Stimulated activated naive CD8-positive, alpha-beta T cell treated with anti-CD3 and anti-CD28 coated beads, Interleukin-15, Interleukin-2, amounts not matched to agents 100 ng/mL and 50 ng/mL, for 24 hours (primary cell): Measurements from ENCODE around the gene CFAP119.
"Not testable (repeated sequence)": the region's sequence is repeated elsewhere in the genome, so short reads cannot be mapped to it uniquely, and the experiment has no call there.

ENCODE experiments used
- H3K27ac Mint-ChIP-seq: one replicate; pipeline ENCODE4 v1.8.0; 2021; ENCODE audit warnings: mild to moderate bottlenecking, mixed read lengths
- H3K27me3 Mint-ChIP-seq: one replicate; pipeline ENCODE4 v1.8.0; 2021; ENCODE audit warnings: mixed read lengths
- H3K36me3 Mint-ChIP-seq: one replicate; pipeline ENCODE4 v1.8.0; 2021; ENCODE audit warnings: low read depth, mixed read lengths
- H3K4me1 Mint-ChIP-seq: one replicate; pipeline ENCODE4 v1.8.0; 2021; ENCODE audit warnings: low read depth, mixed read lengths
- H3K4me3 Mint-ChIP-seq: one replicate; pipeline ENCODE4 v1.8.0; 2021; ENCODE audit warnings: mild to moderate bottlenecking, mixed read lengths
- H3K9me3 Mint-ChIP-seq: one replicate; pipeline ENCODE4 v1.8.0; 2021; ENCODE audit warnings: mixed read lengths

Gene CFAP119

DNA sequence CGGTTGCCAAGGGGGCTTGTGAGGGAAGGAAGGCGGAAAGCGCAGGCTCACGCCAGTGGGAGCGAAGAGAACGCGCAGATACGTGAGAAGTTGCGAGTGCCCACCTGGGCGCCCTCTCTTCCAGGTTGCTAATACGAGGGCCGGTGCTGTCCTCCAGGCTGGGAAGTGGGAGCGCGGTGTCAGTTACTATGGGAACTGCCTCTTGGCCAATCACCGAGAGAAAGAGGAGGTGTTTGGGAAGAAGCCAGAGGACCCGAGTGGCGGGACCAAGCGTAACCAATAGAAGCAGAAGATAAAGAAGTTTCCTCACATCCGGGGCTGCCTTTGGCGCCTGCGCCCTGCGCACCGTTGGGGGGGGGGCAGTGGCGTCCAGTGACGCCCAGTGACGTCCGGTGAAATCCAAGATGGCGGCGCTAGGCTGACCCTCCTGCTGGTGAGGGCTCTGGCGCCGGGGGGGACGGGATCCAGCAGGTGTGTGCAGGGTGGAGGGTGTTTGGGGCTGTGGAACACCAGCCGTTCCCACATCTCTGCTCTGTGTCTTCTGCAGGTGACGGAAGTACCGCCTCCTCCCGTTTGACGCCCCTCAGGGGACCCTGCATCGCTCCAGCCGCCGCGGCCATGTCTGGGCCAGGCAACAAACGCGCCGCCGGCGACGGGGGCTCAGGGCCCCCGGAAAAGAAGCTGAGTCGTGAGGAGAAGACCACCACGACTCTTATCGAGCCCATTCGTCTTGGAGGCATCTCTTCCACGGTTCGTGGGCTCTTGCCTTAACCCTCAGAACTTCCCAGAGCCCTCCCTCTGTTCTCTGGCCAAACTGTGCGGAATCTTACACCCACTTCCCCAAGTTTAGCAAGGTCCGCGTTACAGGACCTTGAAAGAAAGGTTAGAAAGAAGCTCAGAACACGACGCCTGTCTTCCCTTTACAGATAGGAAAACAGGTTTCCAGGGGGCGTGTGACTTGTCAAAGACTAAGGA, at the start of gene CFAP119, which contains the start of gene RNF40:
Gene CFAP119, minus strand, starts transcription at position 135 of the 975 bp plus-strand sequence. CDS start 314 bp downstream, outside the sequence.
Gene RNF40, plus strand, starts transcription at position 395 of the 975 bp plus-strand sequence. Its CDS starts 224 bp downstream, at position 619.
- no peaks in the 10 kb centered on the region for H3K9me3 Mint-ChIP-seq
- peak within 1 kb of the TSS; percentile 90 for H3K27ac Mint-ChIP-seq

DNA sequence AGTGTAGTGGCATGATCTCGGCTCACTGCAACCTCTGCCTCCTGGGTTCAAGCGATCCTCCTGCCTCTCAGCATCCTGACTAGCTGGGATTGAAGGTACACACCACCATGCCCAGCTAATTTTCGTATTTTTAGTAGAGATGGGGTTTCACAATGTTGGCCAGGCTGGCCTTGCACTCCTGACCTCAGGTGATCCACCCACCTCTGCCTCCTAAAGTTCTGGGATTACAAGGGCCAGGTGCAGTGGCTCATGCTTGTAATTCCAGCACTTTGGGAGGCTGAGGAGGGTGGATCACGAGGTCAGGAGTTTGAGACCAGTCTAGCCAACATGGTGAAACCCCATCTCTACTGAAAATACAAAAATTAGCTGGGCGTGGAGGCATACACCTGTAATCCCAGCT, 47.8 kb upstream of the CFAP119 start:
- H3K27ac Mint-ChIP-seq, H3K4me3 Mint-ChIP-seq, H3K27me3 Mint-ChIP-seq, H3K9me3 Mint-ChIP-seq, H3K36me3 Mint-ChIP-seq: not testable (repeated sequence)
- H3K4me1 Mint-ChIP-seq, result peaks cover 32% of the 10 kb centered on the region

More for the DNA sequence above, at the start of gene CFAP119, which contains the start of gene RNF40:
- Mint-ChIP-seq H3K27me3 (no peaks in the 10 kb centered on the region), H3K36me3 (peaks cover 37% of the 10 kb centered on the region), H3K4me3 (peak within 1 kb of the TSS; percentile 94), H3K4me1 (peaks cover 34% of the 10 kb centered on the region)

DNA sequence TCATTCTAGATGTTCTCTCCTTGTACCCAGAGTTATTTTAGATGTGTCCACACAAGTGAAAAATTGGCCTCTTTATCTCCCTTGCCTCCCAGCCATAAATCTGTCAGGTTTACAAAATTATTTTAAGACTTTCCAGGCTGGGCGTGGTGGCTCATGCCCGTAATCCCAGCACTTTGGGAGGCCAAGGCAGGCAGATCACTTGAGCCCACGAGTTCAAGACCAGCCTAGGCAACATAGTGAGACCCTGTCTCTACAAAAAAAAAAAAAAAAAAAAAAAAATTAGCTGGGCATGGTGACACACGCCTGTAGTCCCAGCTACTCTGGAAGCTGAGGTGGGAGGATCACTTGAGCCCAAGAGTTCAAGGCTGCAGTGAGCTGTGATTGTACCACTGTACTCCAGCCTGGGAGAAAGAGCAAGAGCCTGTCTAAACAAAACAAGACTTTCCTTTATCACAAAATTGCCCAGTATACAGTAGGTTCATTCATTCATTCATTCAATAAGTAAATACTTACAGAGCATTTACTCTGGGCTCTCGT, 47.1 kb upstream of the CFAP119 start:
- not testable (repeated sequence) for H3K27ac Mint-ChIP-seq, H3K36me3 Mint-ChIP-seq, H3K4me3 Mint-ChIP-seq, H3K9me3 Mint-ChIP-seq, H3K27me3 Mint-ChIP-seq
- peaks cover 27% of the 10 kb centered on the region for H3K4me1 Mint-ChIP-seq

DNA sequence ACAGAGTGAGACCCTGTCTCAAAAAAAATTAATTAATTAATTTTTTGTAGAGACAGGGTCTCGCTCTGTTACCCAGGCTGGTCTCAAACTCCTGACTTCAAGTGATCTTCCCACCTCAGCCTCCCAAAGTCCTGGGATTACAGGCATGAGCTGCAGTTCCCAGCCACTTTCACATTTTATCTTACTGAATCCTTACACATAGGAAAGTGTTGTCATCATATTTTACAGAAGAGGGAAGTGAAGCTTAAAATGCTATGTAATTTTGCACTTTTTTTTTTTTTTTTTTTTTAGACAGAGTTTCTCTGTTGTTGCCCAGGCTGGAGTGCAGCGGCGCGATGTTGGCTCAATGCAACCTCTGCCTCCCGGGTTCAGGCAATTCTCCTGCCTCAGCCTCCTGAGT, 46.3 kb upstream of the CFAP119 start:
- H3K27ac Mint-ChIP-seq, result no peak overlapping the region
- peaks cover 6% of the 10 kb centered on the region for H3K27me3 Mint-ChIP-seq
- H3K9me3 Mint-ChIP-seq, result no peaks in the 10 kb centered on the region
- H3K4me1 Mint-ChIP-seq, result peaks cover 21% of the 10 kb centered on the region
- H3K4me3 Mint-ChIP-seq, result no peak overlapping the region
- no peaks in the 10 kb centered on the region for H3K36me3 Mint-ChIP-seq

DNA sequence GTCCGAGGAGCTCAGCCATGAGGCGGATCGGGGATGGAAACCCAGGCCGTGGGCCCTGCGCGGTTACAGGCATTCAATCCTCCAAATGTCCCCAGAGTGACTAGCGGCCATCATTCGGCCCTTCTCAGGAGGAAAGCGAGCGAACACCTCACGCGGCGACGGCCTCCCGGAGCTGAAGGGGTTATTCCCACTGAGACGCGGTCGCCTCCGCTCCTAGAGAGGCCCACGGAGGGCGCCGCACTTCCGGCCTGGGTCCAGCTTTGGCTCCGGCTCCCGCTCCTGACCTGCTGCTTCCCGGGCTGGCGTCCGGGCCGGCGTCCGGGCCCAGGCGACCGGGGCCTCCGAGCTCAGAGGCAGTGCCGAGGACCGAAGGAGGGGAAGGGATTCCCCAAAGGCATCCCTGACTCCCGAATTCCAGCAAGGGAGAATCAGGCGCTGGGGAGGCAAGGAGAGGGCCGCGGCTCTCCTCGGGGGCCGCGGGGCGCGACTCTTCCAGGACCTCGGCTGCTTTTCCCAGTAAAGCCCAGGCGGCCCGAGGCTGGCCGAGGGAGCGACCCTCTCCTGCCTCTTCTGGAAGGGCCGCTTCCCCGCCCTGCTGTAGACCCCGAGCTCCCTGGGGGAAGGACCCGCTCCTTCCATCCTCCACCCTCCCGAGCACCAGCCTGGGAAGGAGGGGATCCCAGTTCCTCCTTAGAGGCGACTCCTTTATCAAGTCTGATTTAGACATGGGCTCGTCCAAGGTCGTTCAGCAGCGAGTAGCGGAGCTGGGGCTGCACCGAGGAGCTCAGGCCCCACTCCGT, 43.7 kb upstream of the CFAP119 start:
- peak overlapping the region; percentile 75 for H3K4me3 Mint-ChIP-seq
- H3K9me3 Mint-ChIP-seq, result no peaks in the 10 kb centered on the region
- no peaks in the 10 kb centered on the region for H3K36me3 Mint-ChIP-seq
- H3K27me3 Mint-ChIP-seq, result peaks cover 6% of the 10 kb centered on the region
- H3K4me1 Mint-ChIP-seq, result peaks cover 21% of the 10 kb centered on the region
- H3K27ac Mint-ChIP-seq, result peak overlapping the region; percentile 88

DNA sequence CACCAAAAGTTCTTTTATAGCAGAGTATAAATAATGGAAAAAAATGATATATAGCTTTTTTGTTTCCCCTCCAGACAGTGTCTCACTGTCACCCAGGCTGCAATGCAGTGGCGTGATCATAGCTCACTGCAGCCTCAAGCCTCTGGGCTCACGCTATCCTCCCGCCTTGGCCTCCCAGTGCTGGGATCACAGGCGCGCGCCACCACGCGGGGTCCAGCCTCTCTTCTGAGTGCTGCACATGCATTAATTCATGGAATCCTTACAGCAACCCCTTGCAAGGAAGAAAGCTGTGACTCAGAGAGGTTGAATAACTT, 43.2 kb upstream of the CFAP119 start:
- Mint-ChIP-seq H3K27me3 (peaks cover 6% of the 10 kb centered on the region), H3K4me3 (peak overlapping the region; percentile 75), H3K4me1 (peaks cover 21% of the 10 kb centered on the region), H3K9me3 (no peaks in the 10 kb centered on the region), H3K27ac (peak overlapping the region; percentile 64), H3K36me3 (no peaks in the 10 kb centered on the region)

DNA sequence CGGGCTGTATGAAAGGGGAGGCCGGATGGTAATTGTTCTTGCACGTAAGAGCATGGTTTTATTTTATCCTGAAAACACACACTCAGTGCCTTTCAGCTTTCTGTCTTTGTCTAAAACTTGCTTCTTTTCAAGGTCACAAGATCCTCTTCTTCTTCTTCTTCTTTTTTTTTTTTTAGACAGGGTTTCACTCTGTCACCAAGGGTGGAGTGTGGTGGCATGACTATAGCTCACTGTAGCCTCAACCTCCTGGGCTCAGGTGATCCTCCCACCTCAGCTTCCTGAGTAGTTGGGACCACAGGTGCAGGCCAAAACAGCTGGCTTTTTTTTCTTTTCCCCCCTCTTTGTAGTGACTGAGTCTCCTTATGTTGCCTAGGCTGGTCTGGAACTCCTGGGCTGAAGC, 41.1 kb upstream of the CFAP119 start:
- no peak overlapping the region for H3K4me3 Mint-ChIP-seq
- H3K4me1 Mint-ChIP-seq, result peaks cover 21% of the 10 kb centered on the region
- H3K27ac Mint-ChIP-seq, result no peak overlapping the region
- no peaks in the 10 kb centered on the region for H3K9me3 Mint-ChIP-seq
- H3K27me3 Mint-ChIP-seq, result peaks cover 6% of the 10 kb centered on the region
- no peaks in the 10 kb centered on the region for H3K36me3 Mint-ChIP-seq

DNA sequence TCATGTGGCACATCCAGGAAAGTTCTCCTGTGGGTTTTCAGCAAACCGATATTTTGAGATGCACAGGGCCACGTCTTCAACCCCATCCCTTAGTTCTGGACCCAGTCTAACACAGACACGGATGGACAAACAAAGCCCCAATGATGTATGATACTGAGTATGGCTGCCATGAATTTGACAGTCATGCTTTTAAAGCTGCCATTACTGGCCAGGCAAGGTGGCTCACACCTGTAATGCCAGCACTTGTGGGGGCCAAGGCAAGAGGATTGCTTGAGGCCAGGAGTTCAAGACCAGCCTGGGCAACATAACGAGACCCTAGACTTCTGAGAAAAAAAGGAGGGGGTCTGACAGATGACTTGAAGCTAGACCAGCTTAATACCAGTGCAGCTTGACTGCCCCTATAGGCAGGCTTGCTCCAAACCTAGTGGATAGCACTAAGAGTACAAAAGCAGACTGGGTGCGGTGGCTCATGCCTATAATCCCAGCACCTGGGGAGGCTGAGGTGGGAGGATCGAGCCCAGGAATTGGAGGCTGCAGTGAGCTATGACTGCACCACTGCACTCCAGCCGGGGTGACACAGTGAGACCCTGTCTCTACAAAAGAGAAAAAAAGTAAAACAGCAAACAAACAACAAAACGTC, 35.9 kb upstream of the CFAP119 start:
- no peaks in the 10 kb centered on the region for H3K9me3 Mint-ChIP-seq

DNA sequence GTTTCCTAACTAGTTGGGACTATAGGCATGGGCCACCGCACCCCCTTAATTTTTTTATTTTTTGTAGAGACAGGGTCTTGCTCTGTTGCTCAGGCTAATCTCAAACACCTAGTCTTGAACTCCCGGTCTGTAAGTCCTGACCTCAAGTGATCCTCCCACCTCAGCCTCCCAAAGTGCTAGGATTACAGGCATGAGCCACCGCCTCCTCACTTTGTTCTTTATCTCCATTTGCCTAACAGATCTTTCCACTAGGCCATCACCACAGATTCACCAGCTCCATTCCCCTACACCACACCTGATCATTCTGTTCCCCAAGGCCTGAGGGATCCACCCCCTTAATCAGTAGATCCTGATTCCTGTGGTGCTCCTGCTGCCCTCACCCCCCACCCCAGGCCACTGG, 32.8 kb upstream of the CFAP119 start:
- H3K4me3 Mint-ChIP-seq, result no peak overlapping the region
- H3K27me3 Mint-ChIP-seq, result no peaks in the 10 kb centered on the region
- no peaks in the 10 kb centered on the region for H3K9me3 Mint-ChIP-seq
- H3K4me1 Mint-ChIP-seq, result no peaks in the 10 kb centered on the region
- H3K27ac Mint-ChIP-seq, result no peak overlapping the region
- no peaks in the 10 kb centered on the region for H3K36me3 Mint-ChIP-seq

More for the DNA sequence above, 35.9 kb upstream of the CFAP119 start:
- Mint-ChIP-seq H3K4me3 (no peak overlapping the region), H3K27ac (no peak overlapping the region), H3K27me3 (no peaks in the 10 kb centered on the region), H3K4me1 (no peaks in the 10 kb centered on the region), H3K36me3 (no peaks in the 10 kb centered on the region)

DNA sequence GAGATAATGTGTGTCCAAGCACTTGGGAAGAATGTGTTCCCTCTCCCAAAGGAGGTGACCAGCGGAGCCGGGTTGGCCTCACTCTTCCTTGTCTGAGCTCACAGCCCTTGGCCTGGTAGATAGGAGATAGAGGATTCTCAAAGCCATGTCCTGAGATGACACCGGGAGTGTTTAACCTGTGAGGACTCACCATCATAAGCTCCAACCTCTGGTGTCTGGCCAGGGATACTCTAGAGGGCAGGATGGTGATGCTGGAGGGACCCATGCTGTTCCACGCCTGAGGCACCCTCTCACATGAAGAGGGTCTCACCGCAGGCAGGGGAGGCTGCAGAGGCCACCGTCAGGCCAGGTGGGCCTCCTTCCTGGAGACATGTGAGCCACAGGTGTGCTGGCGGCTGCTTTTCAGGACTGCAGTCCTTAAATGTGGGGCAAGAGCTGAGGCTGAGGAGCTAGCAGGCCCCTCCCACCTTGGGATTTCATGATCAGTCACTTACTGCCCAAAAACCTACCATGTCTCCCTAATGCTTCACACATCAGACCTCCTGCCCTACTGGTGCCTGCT, 31.7 kb upstream of the CFAP119 start:
- H3K27me3 Mint-ChIP-seq, result no peaks in the 10 kb centered on the region
- H3K36me3 Mint-ChIP-seq, result no peaks in the 10 kb centered on the region
- H3K4me1 Mint-ChIP-seq, result no peaks in the 10 kb centered on the region
- H3K27ac Mint-ChIP-seq, result no peak overlapping the region
- no peak overlapping the region for H3K4me3 Mint-ChIP-seq
- no peaks in the 10 kb centered on the region for H3K9me3 Mint-ChIP-seq

DNA sequence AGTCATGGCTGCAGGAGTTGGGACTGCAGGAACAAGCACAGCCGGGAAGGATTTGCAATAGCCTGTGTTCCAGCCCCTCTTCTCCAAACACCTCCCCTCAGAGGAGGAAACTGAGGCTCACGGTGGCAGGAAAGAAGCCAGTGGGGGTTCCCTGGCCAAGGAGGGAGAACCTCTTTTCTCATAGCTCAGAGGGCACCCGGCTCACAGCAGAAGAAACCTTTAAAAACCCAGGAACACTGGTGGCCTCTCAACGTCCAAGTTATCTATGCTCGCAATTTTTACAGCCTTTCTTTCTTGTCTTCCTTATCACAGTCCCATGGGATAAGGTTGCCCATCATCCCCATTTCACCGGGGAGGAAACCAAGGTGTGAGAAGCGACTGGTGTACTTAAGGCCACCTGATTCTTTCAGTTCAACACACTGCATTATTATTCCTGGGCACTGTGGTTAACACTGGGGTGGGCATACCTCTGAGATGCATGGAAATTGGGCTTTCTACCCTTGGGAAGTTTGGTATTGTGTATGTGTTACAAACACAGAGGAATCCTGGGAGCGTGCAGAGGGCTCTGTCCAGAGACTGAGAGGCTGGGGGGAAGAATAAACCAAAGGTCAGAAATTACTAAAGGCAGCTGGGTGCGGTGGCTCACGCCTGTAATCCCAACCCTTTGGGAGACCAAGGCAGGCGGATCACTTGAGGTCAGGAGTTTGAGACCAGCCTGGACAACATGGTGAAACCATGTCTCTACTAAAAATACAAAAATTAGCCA, 25.9 kb upstream of the CFAP119 start:
- H3K27ac Mint-ChIP-seq, result no peak overlapping the region

DNA sequence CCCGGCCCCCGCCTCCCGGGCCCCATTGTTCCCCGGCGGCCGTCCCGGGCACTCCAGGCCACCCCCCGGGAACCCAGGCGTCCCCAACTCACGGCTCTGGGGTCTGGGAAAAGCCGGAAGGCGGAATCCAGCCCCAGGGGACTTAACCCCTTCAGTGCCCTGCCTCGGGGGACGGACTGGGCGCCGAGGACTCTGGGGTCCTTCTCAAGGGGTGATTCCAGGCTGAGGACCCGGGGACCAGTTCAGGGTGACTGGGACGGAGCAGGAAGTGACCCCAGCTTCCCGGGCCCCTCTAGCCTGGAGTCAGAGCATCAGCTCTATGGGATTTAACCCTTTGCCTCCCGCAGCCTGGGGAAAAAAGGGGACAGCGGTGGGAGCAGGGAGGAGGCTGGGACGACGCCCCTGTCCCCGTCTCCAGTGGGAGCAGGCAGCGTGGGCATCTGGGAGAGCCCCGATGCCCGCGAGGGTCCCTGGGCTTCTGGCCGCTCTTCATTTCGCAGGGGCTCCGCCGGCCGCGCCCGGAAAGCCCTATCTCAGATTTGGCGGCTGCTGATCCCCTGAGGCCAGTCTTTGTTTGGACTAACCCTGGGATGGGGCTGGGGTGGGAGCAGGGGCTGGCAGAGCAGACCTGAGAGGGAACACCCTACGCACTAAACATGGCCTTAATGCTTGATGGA, 25.2 kb upstream of the CFAP119 start, which contains the start of gene ZNF629:
Gene ZNF629, minus strand, starts transcription at position 270 of the 677 bp plus-strand sequence. CDS start 2,723 bp downstream, outside the sequence.
- Mint-ChIP-seq H3K4me3 (peak within 1 kb of the TSS; percentile 82), H3K27ac (peak within 1 kb of the TSS; percentile 65), H3K36me3 (no peaks in the 10 kb centered on the region), H3K27me3 (peaks cover 5% of the 10 kb centered on the region), H3K9me3 (no peaks in the 10 kb centered on the region), H3K4me1 (peaks cover 14% of the 10 kb centered on the region)

More for the DNA sequence above, 25.9 kb upstream of the CFAP119 start:
- H3K36me3 Mint-ChIP-seq, result no peaks in the 10 kb centered on the region
- peaks cover 14% of the 10 kb centered on the region for H3K4me1 Mint-ChIP-seq
- no peaks in the 10 kb centered on the region for H3K9me3 Mint-ChIP-seq
- peaks cover 5% of the 10 kb centered on the region for H3K27me3 Mint-ChIP-seq
- H3K4me3 Mint-ChIP-seq, result peak overlapping the region; percentile 82
